ENCODE data around the gene NID2. TPM values are rescaled to one million over a fixed set of nuclear protein-coding genes. Genes with fewer than 3 reads are reported as not detected.

Gene NID2
- total and polyA plus RNA-seq, 2 experiments from 2014 or later, result 52.8 to 65.7 TPM

DNA sequence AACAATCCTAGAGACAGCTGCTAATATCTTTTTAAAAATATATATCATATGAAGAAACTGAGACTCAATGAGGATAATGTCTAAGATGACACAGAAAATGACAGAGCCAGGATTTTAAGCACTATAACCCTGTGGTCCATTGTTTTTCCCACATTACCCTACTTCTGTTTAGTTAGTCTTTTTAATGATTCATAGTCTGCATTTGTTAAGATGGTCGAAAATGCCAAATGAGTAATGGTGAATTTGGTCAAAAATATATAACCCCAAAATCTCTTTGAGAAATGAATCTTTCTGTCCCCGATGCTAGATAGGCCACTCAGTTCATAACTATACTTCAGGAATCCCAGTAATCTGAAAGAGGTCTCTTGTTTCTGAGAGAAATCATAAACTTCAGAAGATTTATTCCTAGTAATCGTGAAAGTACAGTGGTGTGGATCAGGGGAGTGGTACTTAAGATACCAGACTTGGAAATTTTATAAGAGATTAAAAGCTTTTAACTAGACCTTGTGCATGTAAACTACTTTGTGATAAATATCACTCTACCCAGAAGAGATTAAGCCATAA lies 68.8 kb downstream of the NID2 start:
- TF ChIP-seq EZH2 (IDR thresholded peaks at IDR 0.05; ENCODE audit: borderline replicate concordance), result no peak
- no peak for TF ChIP-seq EZH2phosphoT487 (IDR thresholded peaks at IDR 0.05; ENCODE audit: low read depth, severe bottlenecking, unreplicated experiment)
- TF ChIP-seq, protein P1, sequence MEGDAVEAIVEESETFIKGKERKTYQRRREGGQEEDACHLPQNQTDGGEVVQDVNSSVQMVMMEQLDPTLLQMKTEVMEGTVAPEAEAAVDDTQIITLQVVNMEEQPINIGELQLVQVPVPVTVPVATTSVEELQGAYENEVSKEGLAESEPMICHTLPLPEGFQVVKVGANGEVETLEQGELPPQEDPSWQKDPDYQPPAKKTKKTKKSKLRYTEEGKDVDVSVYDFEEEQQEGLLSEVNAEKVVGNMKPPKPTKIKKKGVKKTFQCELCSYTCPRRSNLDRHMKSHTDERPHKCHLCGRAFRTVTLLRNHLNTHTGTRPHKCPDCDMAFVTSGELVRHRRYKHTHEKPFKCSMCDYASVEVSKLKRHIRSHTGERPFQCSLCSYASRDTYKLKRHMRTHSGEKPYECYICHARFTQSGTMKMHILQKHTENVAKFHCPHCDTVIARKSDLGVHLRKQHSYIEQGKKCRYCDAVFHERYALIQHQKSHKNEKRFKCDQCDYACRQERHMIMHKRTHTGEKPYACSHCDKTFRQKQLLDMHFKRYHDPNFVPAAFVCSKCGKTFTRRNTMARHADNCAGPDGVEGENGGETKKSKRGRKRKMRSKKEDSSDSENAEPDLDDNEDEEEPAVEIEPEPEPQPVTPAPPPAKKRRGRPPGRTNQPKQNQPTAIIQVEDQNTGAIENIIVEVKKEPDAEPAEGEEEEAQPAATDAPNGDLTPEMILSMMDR (IDR thresholded peaks at IDR 0.05; ENCODE audit: poor library complexity), result no peak
- Histone ChIP-seq H3K4me3 (no peak overlapping the region), H4K20me1 (ENCODE audit: insufficient read depth, poor library complexity, severe bottlenecking) (no peaks in the 10 kb centered on the region), H3K36me3 (replicated peaks; ENCODE audit: insufficient read depth, low read depth) (peaks cover 6% of the 10 kb centered on the region), H3K27ac (no peak overlapping the region), H3K27me3 (no peaks in the 10 kb centered on the region), H3K4me1 (ENCODE audit: insufficient read depth) (no peaks in the 10 kb centered on the region), H3K9me3 (ENCODE audit: low read depth) (no peaks in the 10 kb centered on the region), H3K4me2 (no peak overlapping the region), H3K9me2 (replicated peaks; ENCODE audit: insufficient read depth) (no peaks in the 10 kb centered on the region), H2AFZ (no peak overlapping the region), H3K79me2 (peaks cover 21% of the 10 kb centered on the region)
- 68% methylated on average over 3 of the region's 3 CpGs for WGBS (ENCODE audit: low lambda C conversion rate, missing lambda C conversion rate)
- no peak for DNase-seq (ENCODE audit: low spot score)

DNA sequence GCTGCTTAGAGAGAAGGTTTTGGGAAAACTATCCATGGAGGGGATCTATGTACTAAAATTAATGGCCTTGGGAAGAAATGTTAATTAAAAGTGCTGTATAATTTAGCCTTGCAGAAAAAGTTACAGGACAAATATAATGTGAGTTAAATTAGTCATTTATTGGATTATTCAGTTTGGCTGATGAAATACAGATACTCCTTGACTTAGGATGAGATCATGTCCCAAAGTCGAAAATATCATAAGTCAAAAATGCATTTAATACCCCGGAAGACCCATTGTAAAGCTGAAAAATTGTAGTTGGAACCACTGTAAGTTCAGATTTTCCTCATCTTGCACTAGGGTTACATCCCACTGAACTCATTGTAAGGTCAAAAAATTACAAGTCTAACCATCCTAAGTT lies 69.8 kb downstream of the NID2 start:
- DNase-seq (ENCODE audit: low spot score), result no peak
- no peak overlapping the region for H2AFZ ChIP-seq
- no peaks in the 10 kb centered on the region for H3K27me3 ChIP-seq
- peaks cover 2% of the 10 kb centered on the region for H3K36me3 ChIP-seq (replicated peaks; ENCODE audit: insufficient read depth, low read depth)
- H3K27ac ChIP-seq, result no peak overlapping the region
- no peaks in the 10 kb centered on the region for H4K20me1 ChIP-seq (ENCODE audit: insufficient read depth, poor library complexity, severe bottlenecking)
- no peaks in the 10 kb centered on the region for H3K9me3 ChIP-seq (ENCODE audit: low read depth)
- TF ChIP-seq EZH2 (IDR thresholded peaks at IDR 0.05; ENCODE audit: borderline replicate concordance) (no peak), EZH2phosphoT487 (IDR thresholded peaks at IDR 0.05; ENCODE audit: low read depth, severe bottlenecking, unreplicated experiment) (no peak)
- TF ChIP-seq, protein P1 (IDR thresholded peaks at IDR 0.05; ENCODE audit: poor library complexity), result no peak
- H3K4me1 ChIP-seq (ENCODE audit: insufficient read depth), result no peaks in the 10 kb centered on the region
- H3K79me2 ChIP-seq, result peaks cover 21% of the 10 kb centered on the region
- H3K4me2 ChIP-seq, result no peak overlapping the region
- no peak overlapping the region for H3K4me3 ChIP-seq
- H3K9me2 ChIP-seq (replicated peaks; ENCODE audit: insufficient read depth), result no peaks in the 10 kb centered on the region
- WGBS (ENCODE audit: low lambda C conversion rate, missing lambda C conversion rate), result 87% methylated on average over 2 of the region's 2 CpGs

DNA sequence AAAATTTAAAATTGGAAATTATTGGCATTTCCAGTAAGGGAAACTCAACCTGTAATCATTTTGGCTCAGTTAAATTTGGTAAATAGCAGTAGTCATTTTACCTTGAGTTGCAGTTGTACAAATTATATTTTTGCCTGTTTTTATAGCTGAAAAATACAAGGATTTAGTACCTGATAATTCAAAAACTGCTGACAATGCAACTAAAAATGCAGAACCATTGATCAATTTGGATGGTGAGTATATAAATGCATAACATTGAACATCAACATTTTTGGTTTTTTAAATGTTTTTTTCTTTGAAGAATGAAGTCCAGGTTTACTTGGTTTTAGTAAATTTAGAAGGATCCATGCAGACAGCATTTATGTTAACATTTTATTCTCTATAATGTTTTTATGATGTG lies 70.5 kb downstream of the NID2 start:
- peaks cover 2% of the 10 kb centered on the region for H3K36me3 ChIP-seq (replicated peaks; ENCODE audit: insufficient read depth, low read depth)
- H3K79me2 ChIP-seq, result peaks cover 25% of the 10 kb centered on the region
- no peaks in the 10 kb centered on the region for H4K20me1 ChIP-seq (ENCODE audit: insufficient read depth, poor library complexity, severe bottlenecking)
- no peak overlapping the region for H2AFZ ChIP-seq
- H3K4me2 ChIP-seq, result no peak overlapping the region
- no peaks in the 10 kb centered on the region for H3K27me3 ChIP-seq
- no peak overlapping the region for H3K4me3 ChIP-seq
- no peaks in the 10 kb centered on the region for H3K4me1 ChIP-seq (ENCODE audit: insufficient read depth)
- no peaks in the 10 kb centered on the region for H3K9me3 ChIP-seq (ENCODE audit: low read depth)
- H3K27ac ChIP-seq, result no peak overlapping the region
- H3K9me2 ChIP-seq (replicated peaks; ENCODE audit: insufficient read depth), result no peaks in the 10 kb centered on the region
- DNase-seq (ENCODE audit: low spot score), result no peak
- TF ChIP-seq EZH2 (IDR thresholded peaks at IDR 0.05; ENCODE audit: borderline replicate concordance) (no peak), EZH2phosphoT487 (IDR thresholded peaks at IDR 0.05; ENCODE audit: low read depth, severe bottlenecking, unreplicated experiment) (no peak)
- TF ChIP-seq, protein P1 (IDR thresholded peaks at IDR 0.05; ENCODE audit: poor library complexity), result no peak
